SK-MEL-5 (cell line): Measurements from ENCODE around the gene SETBP1. TPM values are rescaled to one million over a fixed set of nuclear protein-coding genes. Genes with fewer than 3 reads are reported as not detected.
A peak's percentile ranks its signal among the peaks of the same experiment; 100 is the strongest.

Experiments used
- DNase-seq: peaks from one replicate; pipeline ENCODE4 v3.0.0-alpha.2; 2016; ENCODE audit warnings: low read depth, low spot score
- in situ Hi-C: cut with HindIII; loops from 2 replicates; pipeline ENCODE4 v1.10.0; 2016; ENCODE audit warnings: low sequenced_read_pairs, high pct_unique_total_duplicates, low pct_unique_long_range_greater_than_20kb
- total RNA-seq: library from RNA; depleted of rRNA; stranded (reverse); fragments of >200 nt; shearing (Covaris generic); gene quantifications from 2 replicates; pipeline ENCODE4 v1.2.3, GENCODE V29; 2014

The SETBP1 gene
- total RNA-seq, 1 experiment from 2014 or later, result 2.3 TPM

DNA sequence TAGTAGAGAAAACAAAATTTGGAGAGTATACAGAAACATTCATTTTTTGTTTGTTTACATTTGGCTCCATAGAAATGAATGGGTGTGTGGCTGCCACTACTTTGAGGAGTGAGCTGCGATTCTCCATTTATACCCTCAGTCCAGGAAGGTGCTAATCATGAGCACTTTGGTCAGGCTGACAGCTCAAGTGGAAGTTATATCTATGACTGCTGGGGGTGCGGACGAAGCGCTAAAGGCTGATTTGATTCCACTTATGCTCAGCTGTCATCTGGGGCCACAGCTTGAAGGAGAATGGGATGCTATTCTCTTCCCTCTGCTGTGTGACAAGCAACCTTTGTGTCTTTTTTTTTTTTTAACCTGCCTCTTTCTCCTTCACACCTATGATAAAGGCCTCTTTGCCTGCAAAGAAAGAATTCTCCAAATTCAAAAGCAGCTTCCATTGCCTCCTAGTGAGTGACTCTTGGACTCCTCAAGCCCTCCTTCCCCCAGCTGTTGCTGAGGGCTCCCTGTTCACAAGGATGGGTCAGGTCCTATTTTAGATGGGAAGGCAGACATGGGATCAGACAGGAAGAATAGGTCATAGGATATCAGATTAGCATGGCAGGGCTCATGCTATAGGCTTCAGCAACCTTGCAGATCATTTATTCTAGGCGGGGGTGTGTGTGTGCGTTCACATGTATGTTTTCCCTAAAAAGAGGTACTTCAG is 201.6 kb downstream of the SETBP1 start:
- DNase-seq, result no peak
- in situ Hi-C loops, result no loop called here

DNA sequence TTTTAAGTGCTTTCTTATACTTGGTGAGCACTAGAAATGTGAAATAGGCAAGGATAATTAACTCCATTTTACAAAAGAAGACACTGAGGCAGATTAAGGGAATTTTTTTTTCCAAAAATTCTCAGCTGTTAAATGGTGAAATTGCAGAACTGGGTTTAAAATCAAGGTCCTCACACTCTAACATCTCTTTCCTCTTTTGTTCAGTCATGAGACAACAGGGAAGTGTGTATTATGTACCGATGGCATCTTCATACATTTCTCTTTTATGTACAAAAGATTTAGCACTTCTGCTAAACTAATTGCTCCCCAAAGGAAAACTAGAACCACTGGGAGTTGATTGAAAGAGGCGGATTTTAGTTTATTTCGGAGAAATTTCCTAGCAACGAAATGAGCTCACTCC is 203.0 kb downstream of the SETBP1 start:
- in situ Hi-C loops, result no loop called here

DNA sequence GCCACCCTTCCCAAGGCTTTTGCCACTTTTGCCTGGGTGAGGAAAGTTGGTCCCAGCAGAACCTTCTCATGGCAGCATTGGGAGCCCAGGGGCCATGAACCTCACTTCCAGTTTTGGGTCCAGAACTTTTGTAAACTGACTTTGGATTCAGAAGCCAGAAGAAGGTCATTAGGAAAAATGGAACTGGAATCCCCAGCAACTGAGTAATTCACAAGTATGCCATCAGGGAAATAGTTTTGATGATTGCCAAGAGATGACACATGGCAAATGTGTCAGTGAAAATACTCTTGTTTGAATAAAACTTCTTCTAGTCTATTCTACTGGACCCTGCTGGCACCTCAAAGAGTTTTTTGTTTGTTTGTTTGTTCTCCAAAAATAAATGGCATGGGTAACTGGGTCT is 203.7 kb downstream of the SETBP1 start:
- DNase-seq, result no peak
- in situ Hi-C loops, result no loop called here

More for the DNA sequence above, 203.0 kb downstream of the SETBP1 start:
- no peak for DNase-seq

DNA sequence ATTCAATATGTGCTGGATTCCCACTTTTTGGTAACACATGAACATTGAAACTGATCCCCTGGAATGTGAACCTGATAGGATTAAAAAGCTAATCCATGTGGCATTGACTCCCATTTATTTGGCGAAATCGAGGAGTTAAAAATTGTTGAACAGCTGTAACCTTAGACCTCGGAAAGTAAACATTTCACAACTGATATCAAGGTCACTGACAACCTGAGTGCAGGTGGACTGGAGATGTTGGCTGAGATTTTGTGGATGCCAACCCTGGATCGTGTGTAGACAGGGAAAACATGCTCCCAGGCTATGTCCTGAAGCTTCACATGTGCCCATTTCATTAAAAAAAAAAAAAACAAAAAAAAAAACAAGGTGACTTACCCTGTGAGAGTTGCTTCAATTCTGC is 204.8 kb downstream of the SETBP1 start:
- in situ Hi-C loops, result no loop called here
- DNase-seq, result no peak

DNA sequence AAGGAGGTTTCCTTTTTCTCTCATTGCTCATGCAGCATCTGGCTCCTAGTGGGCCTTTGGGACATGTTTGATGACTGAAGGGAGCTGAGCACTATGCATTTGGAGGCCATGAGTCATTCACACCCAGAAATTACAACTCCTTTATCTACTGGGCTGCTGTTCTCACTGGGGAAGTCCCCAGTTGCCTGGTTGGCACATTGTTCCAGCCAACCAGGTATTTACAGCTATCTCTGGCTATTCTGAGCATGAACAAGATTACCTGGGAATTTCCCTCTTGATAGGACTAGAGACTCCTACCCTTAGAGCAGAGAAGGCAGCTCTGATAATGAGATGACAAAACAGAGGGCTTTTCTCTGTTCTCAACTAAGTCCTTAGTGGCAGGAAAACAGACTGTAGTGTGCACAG is 206.5 kb downstream of the SETBP1 start:
- in situ Hi-C loops, result no loop called here
- no peak for DNase-seq

DNA sequence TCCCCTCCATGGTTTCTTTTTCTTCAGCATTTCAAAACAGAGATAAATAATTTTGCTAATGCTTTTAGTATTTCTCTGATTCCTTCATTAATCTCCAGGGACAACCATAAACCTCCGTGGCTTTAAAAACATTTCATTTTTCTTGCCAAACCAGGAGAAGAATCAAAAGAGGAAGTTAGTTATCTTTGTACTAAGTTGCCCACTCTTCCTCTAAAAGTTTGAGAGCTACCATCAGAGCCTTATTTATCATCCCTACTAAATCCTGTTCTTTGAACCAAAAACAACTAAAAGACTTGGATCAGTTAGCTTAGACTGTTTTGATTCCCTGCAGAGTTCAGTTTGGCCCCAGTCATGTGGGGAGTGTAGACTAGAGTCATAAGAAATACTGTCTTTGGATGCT is 208.4 kb downstream of the SETBP1 start:
- DNase-seq, result no peak
- in situ Hi-C loops, result no loop called here

DNA sequence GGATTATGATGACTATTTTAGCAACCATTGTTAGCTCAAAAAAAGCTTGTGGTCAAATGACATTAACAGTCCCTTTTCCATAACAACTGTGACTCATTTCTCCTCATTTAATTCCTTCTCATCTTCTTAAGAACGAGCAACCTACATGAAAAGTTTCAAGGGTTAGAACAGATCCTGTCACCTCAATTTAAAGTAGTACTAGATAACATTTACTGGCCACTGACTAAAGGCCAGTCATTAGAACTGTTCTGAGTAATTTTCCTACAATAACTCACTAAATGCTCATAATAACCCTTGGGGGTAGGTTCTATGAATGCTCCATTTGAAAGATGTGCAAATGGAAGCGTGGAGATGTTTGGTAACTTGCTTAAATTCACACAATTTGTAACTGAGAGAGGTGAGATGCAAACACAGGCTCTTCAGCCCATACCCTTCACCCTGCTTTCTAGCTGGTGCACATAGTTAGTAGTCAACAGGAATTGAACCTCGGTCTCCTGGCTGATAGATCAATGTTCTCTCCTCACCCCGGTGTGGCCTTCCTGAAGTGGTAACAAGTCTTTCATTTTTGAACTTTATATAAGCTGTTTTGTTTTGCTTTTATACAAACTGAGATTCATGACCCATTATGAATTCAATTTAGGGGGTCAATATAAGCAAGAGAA is 212.5 kb downstream of the SETBP1 start:
- in situ Hi-C loops, result no loop called here
- no peak for DNase-seq

DNA sequence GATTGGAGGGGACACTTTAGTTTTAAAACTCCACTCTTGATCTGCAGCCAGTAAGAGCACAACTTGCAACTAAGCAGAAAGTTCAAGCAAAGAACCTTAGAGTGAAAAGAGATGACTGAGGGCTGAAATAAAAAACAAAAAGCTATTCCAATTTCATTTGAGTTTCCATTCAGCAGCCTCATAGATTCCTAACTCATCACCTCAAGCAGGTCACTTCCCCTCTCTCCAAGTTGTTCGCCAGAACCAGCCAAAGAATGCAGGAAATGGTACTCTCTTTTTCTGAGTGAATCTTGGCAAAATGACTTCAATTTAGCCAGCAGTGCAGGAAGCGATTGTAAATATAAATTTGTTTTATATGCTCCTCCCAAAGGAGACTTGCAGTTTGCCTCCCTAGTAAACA is 213.3 kb downstream of the SETBP1 start:
- in situ Hi-C loops, result no loop called here

DNA sequence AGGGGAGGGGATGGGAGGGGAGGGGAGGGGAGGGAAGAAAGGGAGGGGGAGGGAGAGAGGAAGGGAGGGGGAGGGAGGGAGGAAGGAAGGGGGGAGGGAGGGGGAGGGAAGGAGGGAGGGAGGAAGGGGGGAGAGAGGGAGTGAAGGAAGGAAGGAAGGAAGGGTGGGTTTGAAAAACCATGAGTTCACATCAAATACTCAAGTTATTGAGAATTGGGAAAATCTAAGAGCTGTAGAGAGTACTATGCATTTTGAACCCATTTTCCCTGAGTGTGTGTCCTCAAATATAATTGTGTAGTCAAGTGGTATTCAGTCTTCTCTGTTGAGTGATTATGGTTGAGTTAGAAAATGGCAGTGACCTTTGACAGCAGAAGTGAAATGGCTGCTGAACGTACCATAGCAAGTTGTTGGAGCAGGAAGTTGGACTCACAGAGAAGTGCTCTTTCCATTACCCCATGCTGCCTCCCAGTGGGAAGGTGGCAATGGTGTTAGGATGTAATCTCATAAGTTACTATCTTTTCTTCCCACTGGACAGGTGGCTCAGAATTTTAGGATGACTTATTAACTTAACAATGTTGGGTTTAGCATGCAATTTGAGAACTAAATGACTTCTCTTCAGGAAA is 214.6 kb downstream of the SETBP1 start:
- in situ Hi-C loops, result no loop called here
- peak; percentile 76 for DNase-seq

More for the DNA sequence above, 213.3 kb downstream of the SETBP1 start:
- no peak for DNase-seq

DNA sequence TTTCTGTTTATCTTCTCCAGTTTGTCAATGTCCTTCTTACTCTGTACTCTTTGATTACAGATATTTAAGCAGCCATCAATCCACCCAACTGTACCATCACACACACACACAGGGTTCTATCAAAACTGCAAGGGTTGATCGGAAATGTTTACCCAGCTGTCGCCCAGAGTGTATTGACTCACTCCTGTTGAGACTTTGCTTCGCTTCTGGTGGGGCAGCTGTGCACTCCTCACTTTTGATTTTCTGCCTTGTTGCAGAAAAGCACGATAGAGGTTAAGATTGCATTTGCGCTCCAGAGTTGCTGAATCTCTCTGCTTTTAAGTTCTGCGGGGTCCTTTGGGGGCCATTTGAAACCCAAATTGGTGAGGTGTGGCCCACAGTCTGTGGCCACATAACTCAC is 216.2 kb downstream of the SETBP1 start:
- in situ Hi-C loops, result no loop called here
- DNase-seq, result no peak

DNA sequence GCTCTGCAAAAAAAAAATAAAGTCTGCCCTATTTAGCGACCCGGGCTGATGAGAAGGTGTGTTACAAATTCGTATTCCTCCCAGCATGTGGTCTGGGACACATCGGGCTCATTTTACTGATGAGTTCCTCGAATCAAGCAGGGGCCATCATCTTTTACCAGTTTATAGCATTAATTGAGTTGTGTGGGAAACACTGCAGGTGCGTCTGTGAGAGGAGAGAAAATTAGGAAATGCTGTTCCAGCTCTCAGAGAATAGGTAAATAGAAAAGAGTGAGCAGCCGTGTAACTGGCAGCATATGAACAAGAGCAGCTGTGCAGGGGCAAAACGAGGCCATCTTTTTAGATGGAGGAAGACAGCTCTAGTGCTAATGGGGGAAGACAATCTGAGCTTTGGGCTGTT is 216.7 kb downstream of the SETBP1 start:
- DNase-seq, result no peak
- in situ Hi-C loops, result no loop called here

DNA sequence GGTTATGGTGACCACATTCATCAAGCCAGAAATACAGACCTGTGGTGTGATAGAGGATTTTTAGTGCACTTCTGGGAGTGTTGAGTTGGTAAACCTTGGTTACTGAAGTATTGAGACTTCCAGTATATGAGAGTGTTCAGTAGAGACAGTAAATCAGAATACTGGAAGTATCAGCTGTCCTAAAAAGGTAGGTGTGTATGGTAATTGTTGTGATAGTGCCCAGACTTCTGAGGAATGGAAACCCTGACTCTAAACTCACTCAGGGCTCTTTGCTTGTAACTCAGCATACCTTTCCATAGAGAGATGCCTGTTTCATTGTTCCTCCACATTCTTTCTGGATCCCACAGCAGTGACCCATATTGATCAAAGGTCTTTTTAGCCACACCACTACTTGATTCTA is 217.1 kb downstream of the SETBP1 start:
- no peak for DNase-seq
- in situ Hi-C loops, result no loop called here

DNA sequence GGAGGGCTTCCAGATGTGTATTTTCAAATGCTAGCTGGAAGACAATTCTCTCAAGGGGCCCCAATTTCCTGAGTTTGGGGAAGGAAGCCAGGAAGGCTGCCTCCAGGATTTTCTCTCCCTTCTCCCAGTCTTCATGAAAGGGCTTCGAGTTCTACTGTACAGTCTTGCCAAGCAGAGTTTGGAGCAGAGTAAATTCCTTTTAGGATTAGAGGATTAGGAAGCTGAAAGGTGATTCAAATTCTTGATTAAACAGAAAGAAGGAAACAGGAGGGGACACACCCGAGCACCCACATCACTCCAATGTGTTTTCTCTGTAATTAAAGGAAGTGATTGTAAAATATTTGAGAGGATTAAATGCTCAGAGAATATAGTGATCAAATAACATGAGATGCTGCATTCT is 217.8 kb downstream of the SETBP1 start:
- in situ Hi-C loops, result no loop called here
- no peak for DNase-seq

DNA sequence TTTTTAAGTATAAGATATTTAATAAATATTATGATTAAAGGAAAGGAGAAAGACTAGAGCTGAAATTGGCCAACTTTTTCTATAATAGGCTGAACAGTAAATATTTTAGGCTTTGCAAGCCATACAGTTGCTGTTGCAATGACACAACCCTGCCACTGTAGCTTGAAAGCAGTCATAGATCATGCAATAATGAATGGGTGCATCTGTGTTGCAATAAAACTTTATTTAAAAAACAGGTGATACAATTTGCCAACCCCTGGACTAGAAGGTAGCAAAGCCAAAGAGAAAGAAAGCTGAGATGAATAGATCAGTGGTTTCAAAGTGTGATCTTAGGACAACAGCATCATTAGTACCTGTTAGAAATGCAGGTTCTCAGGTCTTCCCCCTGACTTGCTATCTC is 219.1 kb downstream of the SETBP1 start:
- DNase-seq, result no peak
- in situ Hi-C loops, result no loop called here

DNA sequence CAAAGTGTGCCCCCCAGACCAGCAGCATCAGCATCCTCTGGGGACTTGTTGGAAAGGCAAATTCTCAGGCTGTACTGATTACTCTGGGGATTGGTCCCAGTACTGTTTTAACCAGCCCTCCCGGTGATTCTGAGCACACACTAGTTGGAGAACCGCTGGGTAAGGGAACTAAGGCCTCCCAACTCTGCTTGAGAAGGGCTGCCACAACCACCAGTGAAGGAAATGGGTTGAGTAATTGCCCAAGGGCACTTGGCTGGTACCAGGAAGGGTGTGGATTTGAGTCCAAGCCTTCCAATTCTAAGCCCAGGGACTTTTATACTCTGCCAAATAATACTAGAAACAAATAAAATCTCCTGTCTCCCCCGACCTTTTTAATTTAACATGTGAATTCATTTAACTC is 219.9 kb downstream of the SETBP1 start:
- in situ Hi-C loops, result no loop called here
- DNase-seq, result peak; percentile 2

DNA sequence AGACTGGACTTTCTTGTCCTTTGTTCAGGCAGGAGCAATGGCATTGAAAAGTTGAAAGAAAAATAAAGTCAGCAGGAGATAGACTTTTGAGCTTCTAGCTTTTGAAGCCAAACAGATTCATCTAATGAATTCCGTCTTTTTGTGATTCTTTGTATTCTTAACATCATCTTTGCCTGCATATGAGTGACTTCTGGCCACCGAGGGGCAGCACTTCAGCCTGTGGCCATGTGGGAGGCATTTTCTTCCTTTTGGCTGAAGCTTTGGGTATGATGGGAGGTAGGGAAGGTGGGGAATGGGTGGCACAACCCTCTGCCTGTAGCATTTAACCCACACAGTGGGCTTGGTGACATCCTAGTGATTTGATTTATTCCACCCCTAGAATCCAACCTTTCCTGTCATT is 220.6 kb downstream of the SETBP1 start:
- DNase-seq, result peak; percentile 52
- in situ Hi-C loops, result no loop called here

DNA sequence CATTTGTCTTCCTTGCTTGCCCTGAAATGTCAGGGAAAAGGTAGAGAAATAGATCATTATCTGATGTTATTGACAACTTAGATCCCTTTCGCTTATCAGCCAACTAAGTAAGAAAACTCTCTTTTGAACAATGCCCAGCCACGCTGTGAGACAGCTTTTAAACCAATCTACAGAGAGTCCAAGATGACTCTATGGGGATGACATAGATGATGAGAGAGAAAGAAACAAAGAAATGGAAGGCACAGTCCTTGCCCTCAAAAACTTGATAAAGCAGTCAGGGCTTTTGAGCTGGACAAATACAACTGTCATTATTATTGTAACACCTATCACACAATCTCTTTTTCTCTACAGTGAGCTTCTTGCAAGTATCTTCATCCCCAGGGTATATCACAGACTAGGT is 222.6 kb downstream of the SETBP1 start:
- no peak for DNase-seq
- in situ Hi-C loops, result no loop called here

DNA sequence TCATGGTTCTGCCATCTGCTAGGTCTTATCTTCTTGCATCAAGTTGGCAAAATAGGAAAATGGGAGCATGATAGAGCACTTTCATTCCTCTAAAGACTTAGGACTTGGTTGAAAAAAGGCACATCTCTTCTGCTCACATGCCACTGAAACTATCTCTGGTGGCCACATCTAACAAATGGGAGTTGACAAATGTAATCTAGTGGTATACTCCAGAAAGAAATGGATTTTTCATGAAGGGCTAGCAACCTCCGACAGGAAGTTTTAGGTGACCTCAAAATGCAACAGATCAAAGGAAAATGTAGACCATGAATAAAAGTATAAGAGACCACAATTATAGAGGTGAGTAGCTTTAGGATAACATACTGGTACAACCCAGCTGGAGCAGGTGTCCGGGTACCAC is 224.1 kb downstream of the SETBP1 start:
- no peak for DNase-seq
- in situ Hi-C loops, result no loop called here

DNA sequence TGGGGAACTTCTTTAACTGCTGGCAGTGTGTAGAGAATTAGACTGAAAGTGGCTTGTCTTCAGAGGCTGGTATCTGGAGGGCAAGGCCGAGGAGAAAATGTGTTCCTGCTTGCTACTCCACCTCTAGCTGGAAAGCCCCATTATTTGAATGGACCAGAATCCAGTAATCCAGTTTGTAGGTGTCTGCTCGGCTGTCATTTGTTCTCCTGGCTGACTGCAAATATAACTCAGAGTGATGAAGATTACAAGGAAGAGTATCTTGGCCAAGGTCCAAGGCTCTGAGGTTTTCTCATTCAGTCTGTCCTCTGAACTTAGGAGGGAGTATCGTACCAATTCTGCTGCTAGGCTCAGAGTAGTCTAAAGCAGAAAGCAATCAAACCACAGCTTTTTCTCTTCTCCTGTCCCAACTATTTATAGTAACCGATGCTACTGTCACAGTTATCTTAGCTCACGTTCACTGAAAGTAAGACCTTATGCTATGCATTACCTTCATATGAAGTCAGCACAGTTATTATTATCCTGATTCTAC is 228.6 kb downstream of the SETBP1 start:
- in situ Hi-C loops, result no loop called here
- DNase-seq, result no peak
